Measurements from ENCODE around the gene PPP3CA.

PPP3CA gene

DNA sequence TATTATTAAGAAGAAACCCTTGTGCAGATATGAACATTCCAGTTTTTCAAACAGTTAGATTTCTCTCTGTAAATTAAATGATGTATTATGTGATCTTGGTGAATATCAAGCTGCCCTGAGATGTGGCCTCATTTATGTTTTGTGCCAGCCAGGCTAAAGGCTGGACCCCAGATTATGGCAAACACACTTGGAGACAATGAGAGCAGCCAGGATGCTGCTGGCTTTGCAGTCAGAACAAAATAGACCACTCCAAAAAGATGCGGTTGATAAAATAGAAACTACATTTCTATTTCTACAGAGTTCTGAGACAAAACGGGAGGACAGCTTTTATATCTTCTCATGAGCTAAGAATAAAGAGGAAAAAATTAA is 296.5 kb downstream of the PPP3CA start:
- no peak for DNase-seq
- intact Hi-C loops (cut with DNase I): no loop called here

DNA sequence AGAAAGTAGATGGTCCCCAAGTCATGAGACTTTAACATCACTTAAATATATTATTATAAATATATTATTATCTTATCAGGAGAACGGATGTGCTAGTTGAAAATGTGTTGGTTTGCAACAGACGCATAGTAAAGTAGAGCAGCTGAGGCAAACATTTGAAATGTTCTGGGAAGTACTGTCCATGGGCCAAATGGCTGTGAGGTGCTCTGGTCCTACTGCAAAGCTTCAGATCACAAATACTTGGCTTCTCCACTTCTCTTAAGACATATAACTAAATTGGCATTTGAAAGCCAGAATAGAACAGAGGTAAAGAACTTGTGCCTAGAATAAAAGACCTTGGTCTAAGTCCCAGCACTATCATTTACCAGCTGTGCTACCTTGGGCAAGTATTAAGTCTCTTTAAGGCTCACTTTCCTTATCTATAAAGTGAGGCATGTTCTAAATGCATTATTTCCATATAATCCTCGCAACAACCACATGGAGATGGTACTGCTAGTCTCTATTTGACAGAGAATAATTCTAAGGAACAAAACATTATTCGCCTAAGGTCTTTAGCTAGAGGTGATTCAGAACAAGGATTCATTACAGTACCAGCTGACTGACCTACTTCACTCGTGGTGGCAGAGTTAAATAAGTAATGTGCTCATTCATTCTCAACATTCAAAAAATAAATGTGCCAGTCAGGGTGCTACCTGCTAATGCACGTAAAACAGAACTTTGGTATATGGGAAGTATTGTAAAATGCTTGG is 297.1 kb downstream of the PPP3CA start:
- DNase-seq: peak in 2 of 42 donors; percentile 21 to 24
- intact Hi-C loops (cut with DNase I): no loop called here

DNA sequence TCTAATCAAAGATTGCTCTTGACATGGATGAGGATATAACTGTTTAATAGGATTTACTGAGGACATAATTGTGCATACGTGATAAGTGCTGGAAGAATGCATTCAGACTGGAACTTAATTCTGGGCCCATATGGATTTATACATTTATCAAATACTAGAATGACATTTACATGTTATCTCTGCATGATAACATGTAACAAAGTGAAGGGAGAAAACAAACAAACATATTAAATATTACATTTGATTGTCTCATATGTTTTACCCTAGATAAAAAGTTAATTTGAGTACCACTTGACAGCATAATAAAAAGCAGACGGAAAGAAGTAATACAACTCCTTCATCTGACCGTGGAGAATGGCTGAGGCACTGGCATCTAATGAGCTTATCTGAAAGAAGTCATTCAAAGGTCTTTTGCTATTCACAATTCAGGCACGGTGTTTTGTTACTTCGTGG is 297.8 kb downstream of the PPP3CA start:
- DNase-seq: no peak
- intact Hi-C loops (cut with DNase I): no loop called here

DNA sequence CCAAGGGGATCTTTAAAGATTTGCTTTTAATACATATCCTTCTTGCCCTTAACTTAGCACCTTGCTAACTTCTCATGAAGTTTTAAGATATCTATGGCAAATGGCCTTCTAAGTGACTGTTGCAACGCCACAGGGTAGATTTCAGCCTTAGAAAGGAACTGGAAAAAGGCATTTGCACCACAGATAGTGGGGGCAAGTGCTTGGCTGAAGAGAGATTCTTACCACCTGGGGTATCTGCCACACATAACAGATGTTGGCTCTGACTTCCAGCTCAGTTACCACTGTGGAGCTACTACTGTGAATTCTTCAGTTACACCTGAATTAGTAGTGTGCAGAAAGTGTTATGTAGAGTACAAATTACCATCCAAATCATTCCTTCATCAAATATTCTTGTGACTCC is 302.6 kb downstream of the PPP3CA start:
- no peak for DNase-seq

DNA sequence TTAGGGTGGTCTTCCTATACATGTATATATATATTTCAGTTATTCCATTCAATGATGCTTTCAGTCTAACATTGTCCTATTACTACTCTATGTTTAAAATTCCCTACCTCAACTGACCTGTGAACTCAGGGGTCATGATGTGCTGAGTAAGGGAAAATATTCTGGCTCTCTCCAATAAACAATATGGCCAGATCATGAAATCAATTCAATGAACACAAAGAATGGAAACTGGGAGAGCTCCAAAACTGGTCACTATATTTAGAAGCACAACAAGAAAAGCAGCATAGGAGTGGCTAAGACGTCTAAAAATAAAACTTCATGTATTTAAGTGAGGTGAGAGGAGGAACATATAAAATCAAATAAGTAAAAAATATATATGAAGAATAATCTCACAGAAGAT is 304.5 kb downstream of the PPP3CA start:
- intact Hi-C loops (cut with DNase I): no loop called here

More for the DNA sequence above, 302.6 kb downstream of the PPP3CA start:
- intact Hi-C loops (cut with DNase I): no loop called here

DNA sequence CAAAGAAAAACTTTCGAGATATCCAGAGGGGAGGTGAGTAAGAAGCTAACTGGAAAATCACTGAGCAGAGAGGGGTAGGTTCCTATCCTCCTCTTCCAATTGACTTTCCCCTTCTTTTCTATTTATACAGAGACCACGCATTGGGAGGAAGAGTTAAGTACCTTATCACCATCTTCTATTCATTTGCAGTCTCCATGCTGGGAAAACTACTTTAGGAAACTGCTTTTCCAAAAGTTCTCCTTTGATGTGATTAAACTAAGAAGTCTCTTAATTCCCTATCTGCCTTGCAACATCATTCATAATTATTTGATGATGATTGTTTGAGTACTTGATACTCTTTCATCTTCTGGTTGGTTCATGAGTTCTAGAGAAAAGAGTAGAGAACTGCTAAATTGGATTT is 306.6 kb downstream of the PPP3CA start:
- intact Hi-C loops (cut with DNase I): no loop called here
- DNase-seq: no peak

More for the DNA sequence above, 304.5 kb downstream of the PPP3CA start:
- DNase-seq: no peak

DNA sequence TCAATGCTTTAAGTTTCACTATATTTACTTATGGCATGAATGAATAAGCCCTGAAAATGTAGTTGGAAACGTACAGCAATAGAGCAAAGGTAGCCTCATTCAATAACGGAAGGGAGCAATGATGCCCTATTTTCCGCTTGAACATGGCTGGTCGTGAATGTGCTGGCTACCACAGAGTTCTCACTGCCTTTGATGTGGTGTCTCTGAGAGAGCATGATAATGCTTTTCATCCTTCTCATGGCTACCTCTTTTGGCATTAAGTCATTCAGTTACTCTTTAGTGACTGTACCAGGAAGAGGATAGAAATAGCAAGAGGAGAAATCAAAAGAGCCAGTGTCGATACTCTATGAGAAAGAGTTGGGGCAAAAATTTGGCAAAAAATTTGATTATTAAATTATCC is 308.0 kb downstream of the PPP3CA start:
- intact Hi-C loops (cut with DNase I): no loop called here
- no peak for DNase-seq

DNA sequence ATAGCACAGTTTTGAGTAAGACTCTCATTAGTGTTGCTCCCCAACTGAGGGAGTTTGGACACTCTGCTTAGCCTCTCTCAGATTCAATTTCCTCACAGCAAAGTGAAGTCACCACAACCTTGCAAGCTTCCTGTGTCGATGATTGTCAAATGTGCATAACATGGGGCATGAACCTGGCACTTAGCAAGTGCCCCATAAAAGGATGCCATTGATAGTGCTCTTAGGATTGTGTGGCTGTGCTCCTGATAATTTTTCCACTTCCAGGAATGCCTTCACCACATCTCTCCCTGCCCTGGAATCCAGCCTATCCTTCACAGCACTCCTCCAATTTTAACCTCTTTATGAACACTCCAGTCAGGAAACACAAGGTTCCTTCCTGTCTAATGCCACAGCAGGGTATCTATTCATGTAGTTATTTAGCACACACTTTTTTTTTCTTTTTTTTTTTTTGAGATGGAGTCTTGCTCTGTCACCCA is 309.4 kb downstream of the PPP3CA start:
- no peak for DNase-seq
- intact Hi-C loops (cut with DNase I): no loop called here

DNA sequence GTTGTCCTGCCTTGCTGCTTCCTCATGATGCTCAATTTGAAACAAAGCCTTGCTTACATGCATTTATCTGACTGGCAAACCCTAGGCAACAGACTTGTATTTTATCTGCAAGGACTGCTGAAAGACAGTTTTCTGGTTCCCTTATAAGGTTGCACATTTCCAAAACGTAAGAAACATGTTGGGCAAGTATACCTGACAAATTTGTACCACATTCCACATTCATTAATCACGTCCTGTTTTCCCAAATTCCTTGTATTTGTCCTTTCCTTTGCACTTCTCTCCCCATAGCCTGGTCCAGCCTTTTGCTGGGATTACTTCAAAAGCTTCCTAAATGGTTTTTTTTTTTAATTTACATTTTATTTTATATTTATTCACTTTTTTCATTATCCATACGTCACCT is 310.1 kb downstream of the PPP3CA start:
- intact Hi-C loops (cut with DNase I): no loop called here
- no peak for DNase-seq

DNA sequence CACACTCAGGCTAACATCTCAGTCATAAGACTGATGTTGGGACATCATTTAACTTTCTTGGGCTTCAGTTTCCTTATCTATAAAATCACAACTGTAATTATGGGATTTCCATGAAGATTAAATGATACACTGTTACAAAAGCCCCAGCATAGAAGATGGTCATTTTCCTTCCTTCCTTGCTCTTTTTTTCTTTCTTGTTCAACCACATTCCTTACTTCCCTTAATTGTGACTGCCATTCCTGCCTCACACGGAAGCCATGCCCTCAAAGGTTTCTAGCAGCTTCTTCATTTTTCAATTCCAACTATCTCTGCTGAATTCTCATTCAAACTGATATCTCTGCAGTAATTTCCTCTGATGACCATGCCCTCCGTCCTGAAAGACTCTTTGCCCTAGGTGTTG is 311.8 kb downstream of the PPP3CA start:
- DNase-seq: no peak
- intact Hi-C loops (cut with DNase I): no loop called here

DNA sequence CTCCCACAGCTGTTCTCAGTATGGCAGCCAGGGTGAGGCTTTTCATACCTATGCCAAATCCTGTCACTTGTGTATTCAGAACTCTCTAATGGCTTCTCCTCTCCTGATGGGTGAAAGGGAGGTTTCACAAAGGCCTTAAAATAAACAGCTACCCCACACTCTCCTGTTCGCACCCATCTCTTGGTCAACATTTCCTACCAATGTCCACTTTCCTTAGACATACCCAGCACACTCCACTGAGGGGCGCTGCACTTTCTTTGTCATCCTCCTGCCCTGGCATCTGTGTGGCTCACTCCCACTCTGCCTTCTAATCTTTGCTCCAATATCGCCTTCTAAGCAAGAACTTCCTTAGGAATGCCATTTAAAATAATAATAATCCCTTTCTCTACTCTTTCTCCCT is 313.3 kb downstream of the PPP3CA start:
- no peak for DNase-seq
- intact Hi-C loops (cut with DNase I): no loop called here

DNA sequence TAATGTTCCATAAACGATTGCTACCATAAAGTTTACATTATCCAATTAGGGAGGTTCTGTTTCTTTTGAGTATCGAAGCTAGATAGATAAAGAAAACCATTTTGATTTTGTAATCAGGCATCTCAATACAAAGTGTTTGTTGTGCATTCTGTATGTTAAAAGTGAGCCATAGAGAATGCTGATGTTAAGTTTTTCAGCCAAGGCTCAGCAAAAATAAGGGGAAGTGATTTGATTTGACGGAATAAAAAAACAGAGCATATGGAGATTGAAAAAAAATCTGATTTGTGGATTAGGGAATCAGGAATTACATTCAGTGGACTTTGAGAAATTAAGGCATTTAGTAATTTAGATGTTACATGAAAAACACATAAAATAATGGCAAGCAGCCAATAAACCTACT is 314.8 kb downstream of the PPP3CA start:
- intact Hi-C loops (cut with DNase I): no loop called here
- no peak for DNase-seq

DNA sequence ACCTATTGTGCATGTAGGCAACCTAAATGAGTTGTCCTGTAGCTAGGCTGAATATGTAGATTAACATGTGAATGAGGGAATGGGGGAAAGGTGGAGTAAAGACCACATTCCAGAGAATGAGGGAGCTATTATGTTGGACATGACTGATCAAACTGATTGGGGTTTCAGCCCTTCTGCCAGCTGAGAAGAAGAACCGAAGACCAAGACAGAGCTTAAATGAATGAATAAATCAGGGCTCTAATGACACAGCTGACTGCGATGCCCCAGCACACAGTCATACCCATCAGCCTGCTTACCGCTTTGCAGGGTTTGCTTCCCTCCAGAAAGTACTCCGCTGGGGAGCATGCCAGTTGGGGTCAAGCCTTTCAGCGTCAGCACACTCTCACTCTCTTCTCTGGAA is 315.4 kb downstream of the PPP3CA start:
- peak in 1 of 42 donors; percentile 47 for DNase-seq
- intact Hi-C loops (cut with DNase I): no loop called here

DNA sequence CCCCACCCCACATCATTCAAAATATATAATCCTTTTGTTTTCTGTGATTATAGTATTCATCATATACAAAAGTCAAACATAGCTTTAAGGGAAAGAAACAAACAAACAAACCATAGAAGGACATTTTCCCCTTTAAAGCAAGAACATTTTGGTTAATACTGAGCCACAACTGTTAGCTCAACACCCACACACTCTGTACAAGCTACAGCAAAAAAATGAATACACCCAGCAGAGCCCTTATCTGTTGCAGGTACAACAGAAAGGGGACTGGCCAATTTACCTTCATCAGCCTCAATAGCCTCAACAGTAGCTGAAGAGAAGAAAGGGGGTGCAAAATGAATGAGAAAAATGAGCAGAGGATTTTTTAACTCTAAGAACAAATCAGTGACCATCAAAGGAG is 318.4 kb downstream of the PPP3CA start:
- intact Hi-C loops (cut with DNase I): no loop called here
- no peak for DNase-seq

DNA sequence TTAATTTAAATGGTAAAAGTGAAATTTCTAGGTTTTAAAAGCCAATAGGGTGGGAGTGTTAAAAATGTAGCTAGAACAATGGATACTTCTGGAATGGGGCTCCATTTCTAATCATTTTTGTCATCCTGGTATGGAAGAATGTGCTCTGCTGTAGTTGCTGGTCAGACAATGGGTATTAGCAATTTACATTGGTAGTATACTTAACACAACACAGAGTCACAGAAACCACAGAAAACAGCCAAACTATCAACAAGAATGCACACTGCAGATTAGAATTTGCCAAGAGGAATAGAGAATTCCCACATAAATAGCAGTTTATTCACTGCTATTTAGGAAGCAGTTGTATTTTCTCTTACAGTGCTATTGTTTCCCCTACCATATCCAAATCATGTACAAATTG is 319.6 kb downstream of the PPP3CA start:
- DNase-seq: no peak
- intact Hi-C loops (cut with DNase I): no loop called here

DNA sequence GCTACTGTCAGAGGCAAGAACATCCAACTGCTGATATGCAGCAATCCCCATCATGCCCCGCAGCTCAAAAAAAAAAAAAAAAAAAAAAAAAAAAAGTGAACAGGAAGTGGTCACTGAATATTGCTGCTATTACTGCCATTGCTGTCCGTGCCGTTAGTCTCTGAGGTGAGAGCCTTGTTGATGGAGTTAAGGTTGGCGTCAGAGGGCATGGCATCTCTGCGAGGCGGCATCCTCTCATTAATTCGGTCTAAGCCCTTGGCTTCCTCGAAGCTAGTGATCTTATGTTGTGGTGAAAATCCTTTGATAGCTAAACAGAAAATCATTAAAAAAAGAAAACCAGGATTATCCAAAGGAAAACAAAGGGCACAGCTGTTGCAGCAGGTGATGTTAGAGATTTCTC is 321.6 kb downstream of the PPP3CA start:
- intact Hi-C loops (cut with DNase I): no loop called here
- no peak for DNase-seq

DNA sequence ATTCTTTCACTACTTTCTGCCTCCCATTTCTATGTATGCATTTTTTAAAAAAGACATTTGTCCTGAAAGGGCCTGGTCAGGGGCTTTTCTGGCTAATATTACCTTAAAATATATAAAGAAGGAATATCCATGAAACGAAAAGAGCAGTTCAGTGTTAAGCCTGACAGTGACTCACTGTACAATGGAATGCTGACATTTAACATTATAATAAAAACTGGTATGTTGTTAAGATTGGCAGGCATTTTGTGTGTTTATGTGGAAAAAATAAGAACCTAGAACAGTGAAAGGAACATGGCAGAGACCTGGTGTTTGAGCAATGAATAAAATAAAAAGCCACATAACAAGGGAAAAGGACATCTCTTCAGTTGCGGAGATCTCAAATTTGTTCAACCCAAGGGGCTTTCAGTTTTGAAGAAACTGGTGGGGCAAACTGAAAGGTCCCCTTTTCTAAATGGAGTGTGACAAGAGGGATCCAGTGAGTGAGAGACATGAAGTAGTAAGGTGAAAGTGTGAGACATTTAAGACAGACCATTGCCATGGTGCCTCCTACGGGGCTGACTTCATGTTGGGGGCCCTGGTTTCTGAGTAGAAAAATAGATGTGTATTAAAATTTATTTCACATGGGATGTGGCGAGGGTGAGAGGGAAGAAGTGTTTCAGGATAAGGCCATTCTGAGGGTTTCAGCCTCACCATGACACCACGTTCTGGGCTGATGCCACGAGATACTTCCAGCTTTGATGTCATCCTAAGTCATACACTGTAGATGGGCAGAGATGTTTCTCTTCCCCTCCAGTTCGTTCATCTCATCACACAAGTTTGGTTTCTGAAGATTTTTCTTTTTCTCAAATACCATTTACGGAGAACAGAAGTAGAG is 324.9 kb downstream of the PPP3CA start:
- intact Hi-C loops (cut with DNase I): no loop called here
- DNase-seq: no peak

DNA sequence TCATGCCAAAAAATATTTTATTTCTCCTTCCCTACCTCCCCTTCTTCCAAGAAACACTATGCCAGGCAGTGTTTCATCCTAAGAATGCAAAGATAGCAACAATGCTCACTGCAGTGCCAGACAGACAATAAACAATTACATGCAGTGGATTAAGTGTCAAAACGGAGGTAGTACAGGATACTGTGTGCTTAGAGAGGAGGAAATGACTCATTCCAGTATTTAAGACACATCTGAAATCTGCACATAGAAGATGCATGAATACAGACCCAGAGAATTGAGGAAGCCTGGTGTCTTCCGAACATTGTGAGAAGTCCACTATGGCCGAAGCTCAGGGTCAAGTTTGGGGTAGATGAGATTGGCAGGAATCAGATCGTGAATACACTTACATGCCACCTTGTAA is 326.4 kb downstream of the PPP3CA start:
- no peak for DNase-seq

DNA sequence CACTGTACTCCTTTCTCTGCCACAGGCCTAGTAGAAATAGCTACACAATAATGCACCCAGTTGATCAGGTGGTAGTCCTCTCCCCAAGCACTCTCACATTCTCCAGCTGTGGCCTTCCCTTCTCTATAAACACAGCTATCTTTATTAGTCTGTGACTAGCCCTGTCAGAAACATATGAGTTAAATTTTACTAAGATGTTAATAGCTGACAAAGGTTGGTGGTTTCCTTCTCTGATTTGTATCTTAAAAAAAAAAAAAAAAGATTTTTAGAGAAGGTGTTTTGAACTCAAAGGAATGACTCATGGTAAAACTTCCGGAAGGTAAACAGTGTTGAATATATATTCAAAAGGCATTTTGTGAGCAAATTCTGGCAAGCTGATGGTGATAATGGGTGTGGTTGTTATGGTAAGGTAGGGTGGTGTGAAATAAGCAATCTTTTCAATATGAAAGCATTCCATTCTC is 327.4 kb downstream of the PPP3CA start:
- intact Hi-C loops (cut with DNase I): no loop called here
- DNase-seq: no peak

More for the DNA sequence above, 326.4 kb downstream of the PPP3CA start:
- intact Hi-C loops (cut with DNase I): no loop called here

DNA sequence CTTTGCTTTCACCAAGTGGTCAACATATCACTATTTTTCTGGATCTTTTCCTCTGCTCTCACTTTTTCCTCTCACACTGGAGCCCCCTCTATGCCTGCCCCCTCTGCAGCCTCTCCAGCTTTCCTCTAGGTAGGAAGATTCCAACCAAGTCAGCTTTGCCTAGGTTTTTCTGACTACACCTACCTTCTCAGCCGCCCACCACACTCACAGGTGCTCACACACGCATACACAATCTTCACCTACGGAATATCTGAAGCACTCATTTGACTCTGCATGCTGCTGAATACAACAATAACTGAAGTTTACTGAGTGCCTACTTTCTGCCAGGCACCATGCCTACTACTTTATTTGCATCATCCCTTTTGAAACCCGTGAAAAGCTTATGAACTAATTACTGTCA is 328.0 kb downstream of the PPP3CA start:
- intact Hi-C loops (cut with DNase I): no loop called here

More for the DNA sequence above, 328.0 kb downstream of the PPP3CA start:
- peak in 38 of 42 donors; percentile 12 to 87 (median 57) for DNase-seq

Data from head of caudate nucleus (tissue), 42 donors.